H1 (cell line): ENCODE measurements around the gene B3GALT6. TPM values are rescaled to one million over a fixed set of nuclear protein-coding genes. Genes with fewer than 3 reads are reported as not detected.

Experiments
- KDM4A ChIP-seq: IDR thresholded peaks from one replicate; pipeline ENCODE4 v1.7.1; 2012; ENCODE audit warnings: low read depth, mild to moderate bottlenecking, moderate library complexity, low read length, inconsistent platforms; ENCODE audit not compliant: severe bottlenecking
- TAF1 ChIP-seq: IDR thresholded peaks from 2 replicates; pipeline ENCODE4 v1.6.1; 2011; ENCODE audit warnings: mild to moderate bottlenecking, low read depth, low read length
- polyA plus RNA-seq, 7 experiments: library from polyadenylated mRNA; depleted of rRNA in 3 of 7; stranded (reverse) in 5 of 7; unstranded in 2 of 7; fragments of >200 nt in 5 of 7; fragments of 200-250 nt in 2 of 7; gene quantifications; 1 replicate in 5 of 7; 2 replicates in 1 of 7; 4 replicates in 1 of 7; pipeline versions ENCODE4 v1.2.1 to v1.2.3, GENCODE V29; 2011 to 2013; ENCODE audit warnings: missing spikeins in 2 of 7, mixed read lengths in 2 of 7
- total RNA-seq: library from RNA; stranded (reverse); fragmentation: NEBNext Ultra II Directional; extraction: Animal tissue kit (Norgen Biotek cat#: 25700); gene quantifications from 2 replicates; pipeline ENCODE4 v1.2.1, GENCODE V29; 2021

Gene B3GALT6
- total and polyA plus RNA-seq, 2 of the 8 experiments (the other 6 are each of a cell fraction or from before 2014, with no cell fraction given), result 18.4 to 20.4 TPM

DNA sequence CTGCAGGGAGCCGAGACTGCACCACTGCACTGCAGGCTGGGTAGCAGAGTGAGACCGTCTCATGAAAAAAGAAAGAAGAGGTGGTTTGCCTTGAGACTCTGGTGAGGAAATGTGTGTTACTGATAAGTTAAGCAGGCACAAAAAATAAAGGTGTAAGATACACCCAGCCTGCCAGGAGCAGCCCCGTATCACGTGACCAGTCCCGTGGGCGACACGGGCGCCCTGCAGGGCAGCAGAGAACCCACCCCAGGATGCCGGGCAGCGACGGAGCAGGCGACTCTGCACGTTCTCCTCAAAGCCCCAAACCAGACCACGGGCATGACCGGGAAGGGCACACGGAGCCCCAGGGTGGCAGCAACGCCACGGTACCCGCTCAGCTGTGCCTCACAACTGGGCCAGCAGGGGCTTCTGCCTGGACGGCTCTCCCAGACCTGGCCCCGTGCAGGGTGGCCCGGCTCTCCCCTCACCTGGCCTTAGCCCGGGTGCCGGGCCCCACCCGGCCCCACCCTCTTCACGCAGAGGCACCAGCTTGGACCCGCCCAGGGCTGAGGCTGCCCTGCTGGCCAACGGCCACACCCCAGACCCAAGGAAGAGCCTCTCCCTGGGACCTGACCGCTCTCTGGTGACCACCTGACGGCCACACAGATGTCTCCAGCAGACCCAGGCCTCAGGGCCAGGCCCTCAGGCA, 10.0 kb upstream of the B3GALT6 start (continued):
- no peak for TF ChIP-seq TAF1
- TF ChIP-seq KDM4A, result no peak
